Measurements from ENCODE around the gene ARHGEF6.

The ARHGEF6 gene

DNA sequence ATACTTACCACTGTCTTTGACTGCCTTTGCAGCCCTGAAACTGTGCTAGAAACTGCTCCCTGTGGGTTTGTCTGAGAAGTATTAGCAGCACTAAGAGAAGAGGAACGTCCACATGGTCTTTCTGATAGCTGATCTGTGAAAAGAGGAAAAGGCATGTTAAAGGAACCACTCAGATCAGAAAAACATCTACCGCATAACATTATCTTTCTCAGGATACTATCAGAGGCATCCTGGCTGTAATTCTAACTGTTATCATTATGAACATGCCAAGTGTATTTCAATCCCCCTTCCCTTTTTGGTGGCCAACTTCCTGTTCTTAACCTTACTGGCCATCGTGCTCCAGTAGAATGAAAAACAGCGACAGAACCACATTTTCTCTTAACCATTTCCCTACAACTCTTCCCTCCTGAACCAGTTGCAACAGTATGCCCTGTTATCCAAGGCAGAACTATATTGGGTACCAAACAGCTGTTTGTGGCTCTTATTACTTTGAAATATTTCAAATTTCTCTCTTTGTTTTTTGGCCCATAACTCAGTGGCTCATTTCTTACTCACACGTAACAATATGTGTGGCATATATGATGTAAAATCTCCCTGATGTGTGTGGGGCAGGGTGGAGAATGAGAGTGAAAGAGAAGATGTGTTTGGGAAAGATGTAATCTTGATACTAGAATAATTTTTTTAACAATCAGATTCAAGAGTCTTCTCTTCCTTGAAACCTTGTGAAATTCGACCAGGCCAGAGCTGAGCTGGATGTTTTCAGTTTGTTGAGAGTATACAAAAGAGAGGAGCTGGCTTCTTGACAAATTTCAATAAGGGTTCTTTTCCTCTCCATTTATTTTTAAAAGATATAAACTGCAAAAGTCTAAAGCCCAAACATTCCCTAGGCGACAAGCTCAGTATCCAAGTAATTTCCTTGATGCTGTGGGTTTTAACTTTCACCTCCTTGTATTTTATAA lies 35.2 kb downstream of the ARHGEF6 start:
- no peak for DNase-seq (ENCODE audit: low read depth)

- no peak for DNase-seq (ENCODE audit: low read depth)
Observed at GRCh38 chrX:136742721-136743379, 37.9 kb downstream of the ARHGEF6 start.

DNA sequence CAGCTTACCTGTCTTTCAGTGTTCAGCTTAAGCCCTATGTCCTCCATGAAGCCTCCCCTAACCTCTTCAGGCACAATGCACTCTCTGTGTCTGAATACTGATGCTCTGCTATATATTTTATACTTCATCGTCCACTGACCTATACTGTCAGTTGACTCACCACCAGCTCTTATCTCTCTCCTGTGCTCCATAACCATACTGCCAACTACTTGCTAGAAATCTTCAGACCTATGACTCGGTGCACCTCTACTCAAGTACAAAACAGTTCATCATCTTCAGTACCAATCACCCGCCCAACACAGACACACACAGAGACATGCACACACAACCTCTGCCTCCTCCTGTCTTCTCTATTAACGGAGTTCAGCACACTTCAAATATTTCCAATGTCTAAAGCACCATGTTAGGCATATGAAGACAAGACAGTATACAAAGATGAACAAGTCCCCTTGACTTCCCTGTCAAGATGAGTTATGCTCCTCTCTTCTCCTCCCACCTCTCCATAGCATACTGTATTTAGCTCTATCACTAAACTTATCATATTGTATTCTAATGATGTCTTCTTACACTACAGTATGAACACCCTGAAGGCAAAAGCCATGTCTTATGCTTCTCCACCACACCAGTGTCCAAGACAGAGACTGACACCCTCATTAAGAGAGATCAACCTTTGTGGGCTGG lies 42.5 kb downstream of the ARHGEF6 start:
- no peak for DNase-seq (ENCODE audit: low read depth)

- DNase-seq (ENCODE audit: low read depth): no peak
Observed at GRCh38 chrX:136736690-136737089, 44.0 kb downstream of the ARHGEF6 start.

- no peak for DNase-seq (ENCODE audit: low read depth)
Observed at GRCh38 chrX:136735601-136736000, 45.1 kb downstream of the ARHGEF6 start.

DNA sequence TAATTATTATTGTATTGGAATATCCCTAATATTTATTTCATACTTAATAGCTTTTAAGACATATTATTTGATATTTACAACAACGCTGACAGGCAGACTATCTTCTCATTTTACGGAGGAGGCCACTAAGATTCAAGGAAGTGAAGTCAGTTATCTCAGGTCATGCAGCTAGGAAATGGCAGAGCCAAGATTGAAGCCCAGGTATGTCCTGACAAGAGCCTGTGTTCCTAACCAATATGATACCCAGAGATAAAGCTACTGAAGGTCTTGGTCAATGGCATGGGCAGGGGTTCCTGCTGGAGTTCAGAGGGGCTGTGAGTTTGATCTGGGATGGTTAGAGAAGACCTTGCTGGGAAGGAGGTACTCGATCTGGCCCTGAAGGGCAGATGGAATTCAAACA lies 47.1 kb downstream of the ARHGEF6 start:
- no peak for DNase-seq (ENCODE audit: low read depth)

GRCh38 chrX:136731798-136732197 lies 48.9 kb downstream of the ARHGEF6 start:
- DNase-seq (ENCODE audit: low read depth): no peak

- DNase-seq (ENCODE audit: low read depth): no peak
Observed at GRCh38 chrX:136731207-136731782, 49.4 kb downstream of the ARHGEF6 start.

DNA sequence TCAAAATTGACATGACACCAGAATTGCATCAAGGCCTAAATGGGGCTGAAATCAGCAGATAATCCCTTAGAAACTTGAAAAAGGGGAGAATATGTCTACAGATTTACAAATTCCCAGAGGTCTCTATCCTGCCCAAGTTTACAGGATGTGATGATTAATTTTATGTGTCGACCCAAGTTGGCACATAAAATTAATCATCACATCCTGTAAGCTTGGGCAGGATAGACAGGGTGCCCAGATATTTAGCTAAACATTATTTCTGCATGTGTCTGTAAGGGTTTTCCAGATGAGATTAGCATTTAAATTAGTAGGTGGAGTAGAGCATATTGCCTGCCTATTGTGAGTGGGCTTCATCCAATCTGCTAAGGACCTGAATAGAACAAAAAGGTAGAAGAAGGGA lies 52.3 kb downstream of the ARHGEF6 start:
- no peak for DNase-seq (ENCODE audit: low read depth)

GRCh38 chrX:136725441-136726104 lies 55.2 kb downstream of the ARHGEF6 start:
- no peak for DNase-seq (ENCODE audit: low read depth)

DNA sequence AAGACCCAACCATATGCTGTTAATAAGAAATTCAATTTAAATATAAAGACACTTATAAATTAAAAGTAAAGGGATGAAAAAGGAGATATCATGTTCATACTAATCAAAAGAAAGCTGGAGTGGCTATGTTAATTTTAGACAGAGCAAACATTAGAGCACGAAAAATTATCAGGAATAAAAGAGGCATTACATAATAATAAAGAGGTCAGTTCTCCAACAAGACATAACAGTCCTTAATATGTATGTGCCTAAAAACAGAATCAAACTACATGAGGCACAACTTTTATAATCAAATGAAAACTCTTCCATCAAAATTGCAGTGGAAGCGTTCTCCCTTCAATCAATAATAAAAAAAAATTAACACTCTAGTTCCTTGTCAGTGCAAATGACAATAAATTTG lies 62.6 kb downstream of the ARHGEF6 start:
- no peak for DNase-seq (ENCODE audit: low read depth)

DNA sequence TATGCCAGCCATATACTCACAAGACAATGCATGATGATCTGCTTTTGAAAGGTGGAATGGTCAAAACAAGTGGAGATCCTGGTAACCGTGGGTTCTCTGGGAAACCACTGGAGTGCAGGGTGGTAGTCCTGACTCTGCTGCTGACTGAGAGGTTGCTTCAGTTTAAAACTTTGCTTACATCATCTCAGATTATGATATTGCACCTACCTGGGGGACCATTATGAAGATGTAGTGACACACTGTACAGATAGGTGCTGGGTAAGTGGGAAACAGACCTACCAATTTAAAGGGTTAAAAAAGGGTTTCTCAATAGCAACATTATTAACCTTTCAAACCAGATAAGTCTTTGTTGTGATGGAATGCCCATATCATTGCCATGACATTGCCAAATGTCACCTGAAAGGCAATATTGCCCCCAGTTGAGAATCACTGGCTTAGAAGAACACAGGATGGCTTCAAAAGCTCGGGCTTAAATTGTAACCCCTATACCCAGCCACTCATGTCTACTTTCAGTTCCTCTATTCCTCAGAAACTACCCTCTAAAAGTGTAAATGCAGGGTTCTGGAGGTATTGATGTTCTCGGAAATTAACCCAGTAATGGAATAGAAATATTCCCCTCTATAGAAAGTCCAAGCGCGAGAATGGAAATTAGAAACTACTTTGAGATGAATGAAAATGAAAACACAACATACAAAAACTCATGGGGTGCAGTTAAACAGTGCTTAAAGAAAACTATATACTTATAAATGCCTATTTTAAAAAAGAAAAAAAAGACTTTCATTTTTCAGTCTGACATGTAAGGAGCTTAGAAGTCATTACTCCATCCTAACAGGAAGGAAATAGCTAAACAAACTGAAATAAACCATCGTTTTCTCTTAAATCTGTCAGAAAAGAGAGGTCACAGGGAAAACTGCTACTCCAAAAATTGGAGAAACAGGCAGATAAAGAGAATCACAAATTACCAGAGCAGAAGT lies 65.8 kb downstream of the ARHGEF6 start:
- DNase-seq (ENCODE audit: low read depth): no peak

- no peak for DNase-seq (ENCODE audit: low read depth)
Observed at GRCh38 chrX:136712650-136713310, 68.0 kb downstream of the ARHGEF6 start.

DNA sequence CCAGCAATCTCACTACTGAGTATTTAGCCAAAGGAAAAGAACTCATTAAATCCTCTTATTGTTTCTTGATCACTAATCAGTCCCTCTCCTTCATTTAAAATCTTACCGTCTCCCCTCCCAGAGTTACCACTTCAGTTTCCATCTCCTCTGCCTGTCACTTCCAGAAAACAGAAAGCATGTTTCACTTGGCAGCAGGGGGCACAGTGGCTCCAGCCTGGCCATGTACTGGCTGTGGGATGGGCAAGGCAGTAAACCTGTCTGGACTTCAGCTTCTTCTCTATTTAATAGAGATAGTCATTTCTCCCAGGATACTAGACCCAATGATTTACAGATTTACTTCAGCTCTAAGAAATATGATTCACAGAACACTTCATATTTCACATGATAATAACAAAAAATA lies 69.6 kb downstream of the ARHGEF6 start:
- no peak for DNase-seq (ENCODE audit: low read depth)

- no peak for DNase-seq (ENCODE audit: low read depth)
Observed at GRCh38 chrX:136710325-136710951, 70.3 kb downstream of the ARHGEF6 start.

DNA sequence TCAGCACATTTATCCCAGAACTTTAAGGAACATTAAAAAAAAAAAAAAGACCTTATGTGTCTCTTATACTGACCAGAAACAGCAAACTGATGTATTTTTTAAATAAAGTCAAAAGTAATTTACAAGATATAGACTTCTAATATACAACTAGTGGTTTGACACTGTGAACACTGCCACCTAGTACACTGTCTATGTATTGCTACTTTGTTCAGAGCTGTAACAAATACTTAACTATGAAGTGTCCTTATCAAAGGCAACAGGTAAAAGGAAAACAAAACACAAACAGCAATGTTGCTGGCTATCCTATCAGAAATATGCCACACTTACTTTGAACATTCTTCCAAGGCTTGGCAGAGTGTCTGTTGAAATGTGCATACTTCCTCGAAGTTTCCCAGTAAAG lies 72.4 kb downstream of the ARHGEF6 start:
- DNase-seq (ENCODE audit: low read depth): no peak

GRCh38 chrX:136697156-136697555 lies 83.6 kb downstream of the ARHGEF6 start:
- no peak for DNase-seq (ENCODE audit: low read depth)

DNA sequence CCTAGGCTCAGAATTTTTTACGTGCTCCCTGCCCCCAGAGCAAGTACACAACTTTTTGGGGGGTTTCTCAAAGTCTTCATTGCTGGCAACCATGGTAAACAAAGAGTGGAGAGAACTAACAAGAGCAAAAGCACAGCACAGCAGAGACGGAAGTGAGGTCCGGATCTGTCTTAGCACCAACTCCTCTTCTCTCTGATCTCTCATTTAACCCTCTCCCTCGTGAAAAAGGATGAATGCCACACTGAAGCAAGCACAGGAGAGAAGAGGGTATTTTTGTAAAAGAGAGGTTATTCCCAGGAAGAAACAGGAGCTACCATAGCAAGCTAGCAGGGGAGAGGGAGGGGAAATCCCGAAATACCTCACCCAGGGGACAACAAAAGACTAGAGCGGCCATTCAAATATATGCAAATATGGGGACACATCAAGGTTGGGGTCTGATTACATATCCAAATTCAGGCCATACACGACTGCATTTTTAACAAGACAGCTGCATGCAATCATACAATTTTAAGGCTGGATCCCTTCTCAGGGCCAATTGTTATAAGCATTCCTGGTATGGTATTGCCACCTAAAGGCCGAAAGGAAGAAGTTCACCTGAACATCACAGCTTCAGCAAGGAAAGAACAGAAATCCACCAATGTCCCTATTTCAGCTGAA lies 86.2 kb downstream of the ARHGEF6 start:
- no peak for DNase-seq (ENCODE audit: low read depth)

- no peak for DNase-seq (ENCODE audit: low read depth)
Observed at GRCh38 chrX:136692271-136692670, 88.5 kb downstream of the ARHGEF6 start.
